HG02970 (cell line): ENCODE measurements around the gene MAP3K21.

Experiments
- ATAC-seq: cut with Tn5 transposase; IDR thresholded peaks from one replicate; pipeline ENCODE4 v1.9.1; 2021; ENCODE audit warnings: mild to moderate bottlenecking, moderate library complexity, moderate number of reproducible peaks; ENCODE audit not compliant: unreplicated experiment, low FRiP score

Gene MAP3K21

DNA sequence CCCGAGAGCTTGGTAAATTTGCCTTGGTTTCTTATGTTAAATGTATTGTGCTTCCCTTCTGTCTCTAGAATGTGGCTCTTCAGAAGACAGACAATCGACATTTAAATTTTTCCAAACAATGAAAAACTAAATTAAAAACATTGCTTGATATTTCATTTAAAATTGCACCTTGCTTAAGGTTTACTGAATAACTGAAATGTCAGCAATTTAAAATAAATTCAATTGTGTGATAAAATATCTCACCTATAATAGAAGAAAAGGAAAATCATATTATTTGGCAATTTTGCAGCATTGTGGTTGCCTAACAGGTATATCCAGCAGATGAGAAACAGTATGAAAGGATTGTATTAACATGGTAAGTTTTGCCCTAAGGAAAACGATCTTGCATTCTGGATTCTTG is 56.5 kb downstream of the MAP3K21 start:
- no peak for ATAC-seq

DNA sequence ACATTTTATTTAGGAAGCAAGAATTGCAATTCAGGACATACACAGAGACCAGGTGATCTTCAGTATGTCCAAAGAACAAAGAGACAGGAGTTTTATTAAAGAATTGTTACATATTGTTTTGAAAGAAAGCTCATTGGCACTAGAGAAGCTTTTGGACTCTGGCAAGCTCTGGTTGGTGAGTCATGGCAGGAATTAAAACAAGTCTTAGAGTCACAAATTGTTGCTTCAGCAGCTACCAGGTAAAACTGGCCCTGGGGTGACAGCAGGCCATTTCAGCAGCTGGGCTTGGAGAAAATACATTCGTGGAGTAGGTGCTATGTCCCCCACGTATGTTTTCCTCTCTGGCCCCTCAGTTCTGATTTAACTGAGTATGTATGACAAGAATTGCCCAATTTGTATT is 58.8 kb downstream of the MAP3K21 start:
- ATAC-seq, result no peak

DNA sequence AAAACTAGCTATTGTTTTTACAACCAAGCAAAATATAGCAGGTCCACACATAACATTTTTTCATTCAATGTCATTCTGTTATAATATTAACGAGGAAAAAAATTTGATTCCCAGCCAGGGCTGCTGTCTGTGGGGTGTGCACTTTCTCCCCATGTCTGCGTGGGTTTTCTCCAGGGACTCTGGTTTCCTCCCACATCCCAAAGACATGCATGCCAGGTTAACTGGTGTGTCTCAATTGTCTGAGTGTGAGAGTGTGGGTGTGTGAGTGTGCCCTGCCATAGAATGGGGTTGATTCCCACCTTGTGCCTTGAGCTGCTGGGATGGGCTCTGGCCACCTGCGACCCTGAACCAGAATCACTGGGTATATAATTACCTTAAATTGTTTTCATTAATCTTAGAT is 60.1 kb downstream of the MAP3K21 start:
- ATAC-seq, result no peak

DNA sequence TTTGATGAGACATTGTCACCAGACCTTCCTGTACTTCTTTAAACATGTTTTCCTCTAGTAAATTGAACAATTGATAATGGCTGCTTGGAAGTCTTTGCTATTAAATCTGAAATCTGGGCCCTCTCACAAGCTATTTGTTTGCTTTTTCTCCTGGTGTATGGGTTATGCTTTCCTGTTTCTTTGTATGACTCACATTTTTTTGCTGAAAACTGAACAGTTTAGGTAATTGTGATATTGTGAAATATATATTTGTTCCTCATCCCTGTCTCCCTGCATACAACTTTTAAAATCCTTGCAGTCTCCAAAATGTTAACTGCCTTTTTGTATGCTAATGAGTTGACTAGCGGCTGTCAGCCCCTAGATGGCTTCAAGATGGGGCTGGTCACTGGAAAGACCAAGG is 61.6 kb downstream of the MAP3K21 start:
- no peak for ATAC-seq

DNA sequence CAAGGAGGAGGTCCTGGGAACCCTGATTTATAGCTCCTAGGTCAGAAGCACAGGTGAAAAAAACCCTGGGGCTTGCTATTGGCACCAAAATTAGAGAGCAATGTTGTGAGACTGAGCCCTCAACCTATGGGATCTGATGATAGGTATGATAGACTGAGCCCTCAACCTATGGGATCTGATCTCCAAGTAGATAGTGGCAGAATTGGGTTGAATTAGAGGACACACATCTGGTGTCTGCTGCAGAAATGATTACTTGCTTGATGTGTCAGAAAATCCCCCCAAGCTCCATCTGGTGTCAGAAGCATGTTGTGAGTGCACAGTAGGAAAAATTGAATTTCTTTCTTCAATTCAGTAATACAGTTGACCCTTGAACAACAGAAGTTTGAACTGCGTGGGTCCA is 62.4 kb downstream of the MAP3K21 start:
- ATAC-seq, result no peak

DNA sequence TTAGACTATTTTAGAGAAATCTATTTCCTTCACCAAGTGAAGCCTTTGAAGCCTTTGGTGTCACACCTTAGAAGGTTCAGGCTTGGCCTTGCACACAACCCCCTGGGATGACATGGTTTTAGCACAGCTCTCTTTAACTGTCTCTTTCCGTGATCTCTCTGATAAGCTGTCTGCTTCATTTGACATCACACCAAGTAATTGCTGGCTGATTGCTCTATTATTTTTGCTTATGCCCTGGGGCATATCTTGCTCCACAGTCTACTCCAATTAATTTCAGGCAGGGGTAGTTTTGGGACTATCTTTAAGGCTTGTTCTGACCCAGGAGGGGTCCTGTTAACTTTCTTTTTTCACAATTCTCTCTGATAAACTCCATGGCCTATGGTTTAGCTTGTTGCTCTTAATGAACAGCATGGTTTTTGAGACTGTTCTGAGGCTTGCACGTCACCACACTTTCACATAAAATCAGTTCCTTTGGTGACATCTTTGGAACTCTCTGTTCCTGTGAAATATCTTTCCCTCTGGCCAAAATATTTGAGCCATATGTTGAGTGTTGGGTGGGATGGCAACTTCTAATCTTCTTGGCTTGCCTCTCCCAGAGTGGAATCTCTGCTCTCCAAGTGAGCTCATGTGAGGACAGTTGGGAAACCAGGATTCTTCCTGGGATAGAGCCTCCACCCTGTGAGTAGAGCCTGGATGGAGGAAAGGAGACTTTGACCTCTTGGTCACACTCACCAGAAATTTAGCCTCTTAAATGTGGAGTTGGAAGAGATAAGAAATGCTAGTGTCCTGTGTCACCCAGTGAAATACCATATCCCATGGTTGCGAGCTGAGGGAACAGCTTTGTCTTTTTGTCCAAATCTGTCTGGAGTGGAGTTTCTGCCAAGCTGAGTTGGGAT is 63.6 kb downstream of the MAP3K21 start:
- ATAC-seq, result no peak

DNA sequence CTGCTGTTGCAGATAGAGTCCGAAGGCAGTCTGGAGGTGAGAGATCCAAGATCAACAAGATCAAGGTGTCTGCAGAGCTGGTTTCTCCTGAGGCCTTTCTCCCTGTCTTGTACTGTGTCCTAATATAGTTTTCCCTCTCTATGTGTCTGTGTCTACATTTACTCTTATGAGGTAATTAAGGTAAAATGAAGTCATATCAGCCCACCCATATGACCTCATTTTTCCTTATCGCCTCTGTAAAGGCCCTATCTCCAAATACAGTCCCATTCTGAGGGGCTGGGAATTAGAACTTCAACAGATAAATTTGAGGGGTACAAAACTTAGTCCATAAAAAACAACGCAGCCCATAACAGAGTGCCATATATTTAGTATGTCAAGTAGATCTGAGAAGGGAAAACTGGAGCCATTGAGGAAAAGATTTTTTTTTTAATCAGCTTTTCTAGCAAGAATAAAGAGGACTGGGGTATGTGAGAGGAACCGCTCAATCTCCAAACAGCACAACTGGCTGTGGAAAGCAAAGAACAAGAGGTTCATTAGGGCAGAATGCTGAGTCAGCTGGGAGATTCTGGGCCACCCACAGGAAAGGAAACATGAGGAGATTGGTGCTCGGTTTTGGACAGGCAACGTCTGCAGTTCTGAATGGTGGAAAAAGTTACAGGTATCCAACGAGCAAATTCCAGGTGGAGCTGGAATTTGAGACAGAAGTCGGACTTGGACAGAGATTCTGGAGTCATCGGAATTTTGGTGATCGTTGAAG is 65.7 kb downstream of the MAP3K21 start:
- no peak for ATAC-seq

DNA sequence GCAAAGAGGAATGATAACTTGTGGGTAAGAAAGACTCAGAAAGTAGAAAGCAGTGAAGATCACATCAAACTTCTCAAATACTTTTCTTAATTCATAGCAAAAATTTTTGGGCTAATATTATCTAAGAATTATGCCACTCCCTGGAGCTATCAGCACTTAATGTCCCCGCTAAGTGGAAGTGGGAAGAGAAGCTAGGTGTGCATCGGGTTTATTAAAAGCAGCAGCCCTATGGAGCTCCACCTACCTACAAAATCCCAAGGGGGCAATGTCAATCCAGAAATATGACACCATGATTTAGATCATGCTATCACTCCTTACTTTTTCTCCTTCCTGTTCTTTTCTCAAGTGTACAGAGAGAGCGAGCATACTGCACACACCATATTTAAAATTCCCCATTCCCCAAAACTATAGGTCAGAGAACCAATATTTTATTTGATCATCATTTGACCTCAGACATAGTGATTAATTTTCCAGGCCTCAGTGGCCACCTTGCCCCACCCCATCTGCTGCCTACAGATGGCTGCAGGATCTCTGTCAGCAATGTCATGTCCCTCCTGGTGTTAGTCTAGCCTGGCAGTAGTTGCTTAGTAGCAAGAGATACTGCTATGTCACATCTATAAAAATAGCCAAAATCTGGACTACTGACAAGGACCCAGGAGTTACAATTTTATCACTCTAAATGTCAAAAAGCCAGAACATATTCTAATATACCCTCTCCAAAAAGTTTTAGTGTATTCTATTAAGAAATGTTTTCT is 66.6 kb downstream of the MAP3K21 start:
- no peak for ATAC-seq

DNA sequence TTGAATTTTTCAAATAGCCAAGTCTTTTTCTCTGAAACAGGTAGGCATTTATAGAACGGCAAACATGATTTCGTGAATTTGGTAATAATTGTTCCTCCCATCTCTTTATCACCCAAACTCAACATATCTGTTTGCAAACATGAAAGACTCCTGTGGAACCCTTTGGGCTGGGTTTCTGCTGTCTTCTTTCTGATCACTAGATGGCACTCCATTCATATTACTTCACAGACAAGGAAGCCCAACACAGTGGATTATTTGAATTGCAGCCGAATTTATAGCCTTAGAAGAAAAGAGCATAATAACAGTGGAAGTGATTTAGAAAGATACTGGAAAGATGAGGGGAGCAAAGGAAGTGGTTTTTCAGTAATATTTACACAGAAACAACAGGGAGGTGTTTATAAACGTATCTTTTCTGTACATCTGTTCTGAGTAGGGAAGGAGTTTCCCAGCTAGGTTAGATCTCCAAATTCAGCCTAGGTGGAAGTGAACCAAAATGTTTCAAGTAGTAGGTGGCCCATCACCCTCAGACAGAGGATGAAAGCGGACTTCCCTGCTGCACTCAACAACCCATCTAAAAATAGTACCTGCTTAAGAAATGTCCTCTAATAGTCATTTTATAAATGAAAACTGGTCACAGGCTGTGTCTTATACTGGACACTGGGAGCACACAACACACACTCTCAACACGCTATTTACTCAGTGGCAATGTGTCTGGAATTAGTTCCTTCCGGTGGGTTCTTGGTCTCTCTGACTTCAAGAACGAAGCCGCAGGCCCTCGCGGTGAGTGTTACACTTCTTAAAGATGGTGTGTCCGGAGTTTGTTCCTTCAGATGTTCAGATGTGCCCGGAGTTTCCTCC is 67.6 kb downstream of the MAP3K21 start:
- no peak for ATAC-seq

DNA sequence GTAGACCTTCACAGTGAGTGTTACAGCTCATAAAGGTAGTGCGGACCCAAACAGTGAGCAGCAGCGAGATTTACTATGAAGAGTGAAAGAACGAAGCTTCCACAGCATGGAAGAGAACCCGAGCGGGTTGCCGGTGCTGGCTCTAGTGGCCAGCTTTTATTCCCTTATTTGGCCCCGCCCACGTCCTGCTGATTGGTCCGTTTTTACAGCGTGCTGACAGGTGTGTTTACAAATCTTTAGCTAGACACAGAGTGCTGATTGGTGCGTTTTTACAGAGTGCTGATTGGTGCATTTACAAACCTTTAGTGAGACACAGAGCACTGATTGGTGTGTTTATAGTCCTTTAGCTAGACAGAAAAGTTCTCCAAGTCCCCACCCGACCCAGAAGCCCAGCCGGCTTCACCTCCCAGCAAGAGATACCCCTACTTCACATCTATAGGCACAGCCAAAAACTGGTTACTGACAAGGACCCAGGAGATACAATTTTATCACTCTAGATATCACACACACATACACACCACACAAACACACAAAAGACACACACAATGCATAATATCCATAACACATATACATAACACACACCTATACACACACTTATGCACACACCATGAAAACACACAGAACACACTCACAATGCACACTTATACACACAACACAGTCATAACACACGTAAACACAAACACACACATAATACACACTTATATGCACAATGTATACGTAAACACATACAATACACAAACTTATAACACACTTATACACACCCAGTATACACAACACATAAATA is 68.5 kb downstream of the MAP3K21 start:
- ATAC-seq, result no peak

DNA sequence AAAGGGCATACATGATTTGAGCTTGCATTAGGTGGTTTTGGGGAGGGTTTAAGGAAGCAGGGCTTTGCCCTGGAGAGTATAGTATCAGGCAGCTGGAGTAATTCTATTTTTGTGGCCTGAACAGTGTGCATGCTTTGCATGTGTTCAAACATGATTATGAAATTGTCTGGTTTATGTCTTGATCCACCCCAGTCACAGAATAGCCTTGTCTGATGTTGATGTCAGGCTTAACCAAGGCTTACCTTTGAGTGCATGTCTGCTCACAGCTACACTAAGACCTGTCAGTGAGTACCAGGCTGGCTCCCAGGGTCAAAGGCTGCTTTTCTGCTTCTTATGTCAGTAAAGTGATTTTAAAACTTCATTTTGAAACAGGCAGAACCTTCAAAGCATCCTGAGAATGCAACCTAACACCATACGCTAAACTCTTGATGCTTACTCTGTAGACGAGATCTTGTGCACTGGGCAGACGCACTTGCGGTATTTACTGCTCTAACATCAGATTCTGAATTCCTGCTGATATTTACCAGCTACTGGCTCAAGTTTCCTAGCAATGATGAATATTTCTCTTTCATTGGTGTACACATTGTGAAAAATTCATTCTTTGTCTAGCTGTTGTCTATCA is 78.9 kb downstream of the MAP3K21 start:
- ATAC-seq, result no peak

DNA sequence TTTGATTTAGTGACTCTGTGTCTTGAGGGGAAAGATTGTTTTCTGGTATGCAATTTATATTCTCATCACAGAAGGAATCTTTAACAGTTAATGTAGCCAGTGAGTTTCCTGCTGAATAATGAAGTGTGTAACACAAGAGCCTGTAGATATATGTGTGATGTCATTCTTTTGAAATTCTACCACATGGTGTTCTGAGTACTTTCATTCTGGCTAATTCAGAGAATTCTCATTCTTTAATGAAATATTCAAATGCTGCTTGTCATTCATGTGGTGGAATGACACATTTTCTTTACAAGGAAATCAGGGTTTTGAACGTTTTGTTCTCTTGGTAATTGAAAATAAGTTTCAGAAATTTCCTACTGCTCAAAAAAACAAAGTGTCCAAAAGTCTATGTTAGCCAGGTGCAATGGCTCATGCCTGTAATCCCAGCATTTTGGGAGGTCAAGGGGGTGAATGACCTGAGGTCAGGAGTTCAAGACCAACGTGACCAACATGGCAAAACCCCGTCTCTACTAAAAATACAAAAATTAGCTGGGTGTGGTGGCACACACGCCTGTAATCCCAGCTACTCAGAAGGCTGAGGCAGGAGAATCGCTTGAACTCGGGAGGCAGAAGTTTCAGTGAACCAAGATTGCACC is 79.6 kb downstream of the MAP3K21 start:
- ATAC-seq, result no peak

DNA sequence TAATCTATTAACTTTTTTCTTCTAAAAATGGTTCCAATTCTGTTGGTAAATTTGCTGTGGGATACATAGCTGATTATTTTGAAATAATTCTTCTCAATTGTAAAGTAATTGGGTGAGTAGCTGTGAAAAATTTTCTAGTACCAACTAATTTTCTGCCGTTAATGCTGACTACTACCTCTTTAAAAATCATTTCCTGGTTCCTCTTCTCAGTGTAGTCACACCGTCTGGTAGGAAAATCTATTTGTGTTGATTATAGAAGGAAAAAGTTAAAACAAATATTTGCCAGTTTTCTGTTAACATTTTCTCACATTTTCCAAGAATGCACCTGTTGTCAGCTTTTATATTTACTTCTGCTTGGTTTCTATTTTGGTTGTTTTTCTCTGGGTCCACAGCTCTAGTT is 82.0 kb downstream of the MAP3K21 start:
- ATAC-seq, result no peak

DNA sequence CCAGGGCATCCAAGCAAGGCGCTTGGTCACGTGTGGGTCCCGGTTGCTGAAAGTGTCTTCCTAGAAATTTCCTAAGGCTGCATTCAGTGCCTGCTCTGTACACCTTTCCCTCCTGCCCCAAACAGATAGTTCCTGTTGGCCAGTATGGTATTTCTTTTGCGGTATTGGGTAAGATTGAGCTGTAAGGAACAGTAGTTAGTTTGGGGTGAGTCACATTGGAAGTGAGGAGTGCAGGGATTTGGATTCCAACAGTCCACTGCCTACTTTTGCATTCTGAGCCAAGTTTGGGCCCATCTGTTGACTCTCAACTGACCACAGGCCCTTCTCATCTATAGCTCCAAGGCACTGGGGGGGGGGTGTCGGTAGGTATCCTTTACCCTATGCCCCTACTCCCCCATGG is 83.4 kb downstream of the MAP3K21 start:
- ATAC-seq, result no peak

DNA sequence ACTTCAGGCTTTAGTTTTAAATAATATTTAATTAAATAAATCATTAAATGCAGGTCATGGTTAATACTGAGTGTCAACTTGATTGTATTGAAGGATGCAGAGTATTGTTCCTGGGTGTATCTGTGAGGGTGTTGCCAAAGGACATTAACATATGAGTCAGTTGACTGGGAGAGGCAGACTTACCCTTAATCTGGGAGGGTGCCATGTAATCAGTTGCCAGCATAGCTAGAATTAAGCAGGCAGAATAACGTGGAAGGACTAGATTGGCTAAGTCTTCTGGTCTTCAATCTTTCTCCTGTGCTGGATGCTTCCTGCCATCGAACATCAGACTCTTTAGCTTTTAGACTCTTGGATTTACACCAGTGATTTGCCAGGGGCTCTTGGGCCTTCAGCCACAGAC is 85.3 kb downstream of the MAP3K21 start:
- no peak for ATAC-seq

DNA sequence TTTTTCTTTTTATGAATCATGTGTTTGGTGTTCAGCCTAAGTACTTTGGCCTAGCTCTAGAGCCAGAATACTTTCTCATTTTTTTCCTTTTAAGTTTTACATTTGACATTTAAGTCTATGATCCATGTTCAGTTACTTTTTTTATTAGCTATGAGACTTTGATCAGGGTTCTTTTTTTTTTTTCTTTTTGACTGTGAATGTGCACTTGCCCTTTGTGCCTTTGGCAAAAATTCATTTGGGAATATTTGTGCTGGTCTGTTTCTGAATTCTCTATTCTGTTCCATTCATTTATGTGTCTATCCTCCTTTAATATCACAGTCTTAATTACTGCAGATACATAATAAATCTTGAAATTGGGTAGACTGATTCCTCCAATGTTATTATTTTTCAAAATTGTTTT is 93.8 kb downstream of the MAP3K21 start:
- ATAC-seq, result no peak

DNA sequence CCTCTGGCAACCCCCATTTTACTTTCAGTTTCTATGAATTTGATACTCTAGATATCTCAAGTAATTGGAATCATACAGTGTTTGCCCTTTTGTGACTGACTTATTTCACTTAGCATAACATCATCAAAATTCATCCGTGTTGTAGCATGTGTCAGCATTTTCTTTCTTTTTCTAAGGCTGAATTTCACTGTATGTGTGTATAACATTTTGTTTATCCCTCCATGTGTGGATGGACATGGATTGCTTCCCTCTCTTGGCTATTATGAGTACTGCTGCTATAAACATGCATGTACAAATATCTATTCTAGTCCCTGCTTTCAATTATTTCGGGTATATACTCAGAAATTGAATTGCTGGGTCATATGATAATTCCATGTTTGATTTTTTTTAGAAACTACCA is 97.3 kb downstream of the MAP3K21 start:
- ATAC-seq, result no peak

DNA sequence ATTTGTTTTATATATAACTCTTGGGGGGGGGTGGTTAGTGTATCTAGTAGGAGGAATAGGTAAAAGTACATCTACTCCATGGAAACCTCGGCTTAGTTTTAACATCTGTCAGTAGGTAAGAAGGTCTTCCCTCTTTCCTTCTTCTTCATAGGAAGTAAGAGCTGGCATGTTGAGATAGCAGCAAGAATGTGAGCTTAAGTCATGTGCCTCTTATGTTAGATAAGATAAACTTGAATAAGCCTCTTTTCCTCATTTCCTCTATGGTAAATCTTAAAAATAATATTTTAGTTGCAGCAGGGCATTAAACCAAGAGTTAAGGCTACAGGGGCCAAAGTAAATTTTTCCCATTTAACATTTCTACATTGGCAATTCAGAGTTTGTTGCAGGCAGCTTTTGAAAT is 100.4 kb downstream of the MAP3K21 start:
- ATAC-seq, result no peak
